K562 (cell line): Measurements from ENCODE around the gene FAM186B. TPM values are rescaled to one million over a fixed set of nuclear protein-coding genes. Genes with fewer than 3 reads are reported as not detected.

Source experiments
- ATAC-seq: fragments of 200-7000 bp; cut with Tn5 transposase; 3 replicates; pipeline ENCODE4 v1.9.1; 2020; ENCODE audit warnings: moderate library complexity
- BruUV-seq: library from RNA; stranded (reverse); fragments of 400-500 nt; replicated peaks from 2 replicates; lab custom pipeline; 2021; lab: Mats Ljungman, UMichigan
- CTCF ChIA-PET: fragments of 300-600 bp; formaldehyde crosslinking; extraction: SDS; loops from one replicate; lab custom pipeline; 2021; ENCODE audit warnings: low intra/inter-chr PET ratio; lab: Yijun Ruan, JAX
- POLR2A ChIA-PET: fragments of 300-600, 350-650 bp; sonication (Branson Sonifier 250); formaldehyde crosslinking; extraction: SDS; loops from one replicate; lab custom pipeline; 2021; ENCODE audit warnings: antibody characterized with exemption, inconsistent platforms; lab: Yijun Ruan, JAX
- DNase-seq, 4 experiments: peaks; one replicate each; pipeline versions ENCODE4 v3.0.0 to v3.0.0-alpha.2; 2011 to 2018; ENCODE audit warnings: low spot score in 3 of 4, mixed read lengths in 3 of 4; ENCODE audit errors: extremely low read depth in 1 of 4
- FAIRE-seq: peaks from 2 replicates; lab custom pipeline; 2011; peaks lifted over from hg19 to GRCh38; lab: Jason Lieb, UNC
- H2AFZ ChIP-seq: 2 replicates; pipeline ENCODE4 v1.6.0; 2011; ENCODE audit warnings: low read depth, low read length, control low read depth, inconsistent platforms
- H3K27ac ChIP-seq: fragments of 200-600 bp; 3 replicates; pipeline ENCODE4 v1.8.0; 2011; ENCODE audit warnings: low read depth, mild to moderate bottlenecking, control low read depth, inconsistent platforms, low read length, moderate library complexity, mixed read lengths; ENCODE audit errors: extremely low read depth
- H3K27me3 ChIP-seq, 2 experiments: fragments of 300-600 bp in 1 of 2; 2 replicates in 1 of 2; 3 replicates in 1 of 2; pipeline versions ENCODE4 v1.6.0 to v1.8.0; 2011; ENCODE audit warnings: inconsistent platforms in 2 of 2, low read length in 2 of 2, mild to moderate bottlenecking in 1 of 2, mixed read lengths in 1 of 2, moderate library complexity in 1 of 2; ENCODE audit not compliant: control insufficient read depth in 2 of 2, insufficient read depth in 2 of 2
- H3K36me3 ChIP-seq: fragments of 300-600 bp; 3 replicates; pipeline ENCODE4 v1.8.0; 2011; ENCODE audit warnings: mild to moderate bottlenecking, low read length, inconsistent platforms; ENCODE audit not compliant: control insufficient read depth, insufficient read depth
- H3K4me1 ChIP-seq, 2 experiments: fragments of 200-600 bp in 1 of 2; replicated peaks in 1 of 2; 2 replicates in 1 of 2; 3 replicates in 1 of 2; pipeline versions ENCODE4 v1.5.1 to v1.8.0; 2011; ENCODE audit warnings: inconsistent platforms in 2 of 2, low read length in 2 of 2, mild to moderate bottlenecking in 1 of 2, mixed read lengths in 1 of 2, moderate library complexity in 1 of 2; ENCODE audit not compliant: control insufficient read depth in 2 of 2, insufficient read depth in 2 of 2
- H3K4me2 ChIP-seq: 2 replicates; pipeline ENCODE4 v1.6.1; 2011; ENCODE audit warnings: low read length, control low read depth, inconsistent platforms, mixed read lengths; ENCODE audit not compliant: insufficient read depth
- H3K4me3 ChIP-seq: fragments of 200-600 bp; sonication (generic), shearing (Covaris generic); 2 replicates; pipeline ENCODE4 v1.5.1; 2016; ENCODE audit warnings: control low read depth, inconsistent platforms
- H3K79me2 ChIP-seq: fragments of 200-600 bp; 3 replicates; pipeline ENCODE4 v1.8.0; 2011; ENCODE audit warnings: low read length, inconsistent platforms; ENCODE audit not compliant: control insufficient read depth, insufficient read depth
- H3K9ac ChIP-seq, 2 experiments: 2 replicates each; pipeline versions ENCODE4 v1.6.0 to v1.6.1; 2011; ENCODE audit warnings: low read depth in 2 of 2, low read length in 2 of 2, control low read depth in 1 of 2, inconsistent platforms in 1 of 2, mild to moderate bottlenecking in 1 of 2, mixed read lengths in 1 of 2; ENCODE audit not compliant: insufficient read depth in 1 of 2
- H3K9me1 ChIP-seq: one replicate; pipeline ENCODE4 v1.6.0; 2011; ENCODE audit warnings: inconsistent platforms, mild to moderate bottlenecking, low read length, moderate library complexity; ENCODE audit not compliant: control insufficient read depth, insufficient read depth
- H3K9me3 ChIP-seq: replicated peaks from 2 replicates; pipeline ENCODE4 v1.5.1; 2011; ENCODE audit warnings: low read depth, low read length, inconsistent platforms; ENCODE audit not compliant: control insufficient read depth, insufficient read depth
- H4K20me1 ChIP-seq: replicated peaks from 2 replicates; pipeline ENCODE4 v1.6.1; 2011; ENCODE audit warnings: low read length, inconsistent platforms, mixed read lengths; ENCODE audit not compliant: control insufficient read depth, insufficient read depth
- BRF1 ChIP-seq: IDR thresholded peaks from 3 replicates; pipeline ENCODE4 v1.6.1; 2011; ENCODE audit warnings: borderline replicate concordance, mild to moderate bottlenecking; ENCODE audit not compliant: insufficient read length; ENCODE audit errors: extremely low read depth
- CBX5 ChIP-seq: IDR thresholded peaks from 2 replicates; pipeline ENCODE4 v1.6.1; 2014; ENCODE audit warnings: low read depth, borderline replicate concordance
- CREB3L1 ChIP-seq: fragments of 450-650 bp; IDR thresholded peaks from 2 replicates; pipeline ENCODE4 v1.6.1; 2014; ENCODE audit warnings: low read depth, mild to moderate bottlenecking, moderate library complexity, borderline replicate concordance
- DPF2 ChIP-seq: fragments of 450-650 bp; IDR thresholded peaks from 2 replicates; pipeline ENCODE4 v1.6.1; 2016
- FOXO4 ChIP-seq: fragments of 450-650 bp; formaldehyde crosslinking; IDR thresholded peaks from 2 replicates; pipeline ENCODE4 v1.4.0; 2020; ENCODE audit warnings: mild to moderate bottlenecking, moderate library complexity
- HOXB6 ChIP-seq: fragments of 250-450 bp; sonication (Bioruptor Pico); IDR thresholded peaks from 2 replicates; pipeline ENCODE4 v1.5.1; 2022; ENCODE audit warnings: mild to moderate bottlenecking, borderline replicate concordance
- KAT2B ChIP-seq: IDR thresholded peaks from one replicate; pipeline ENCODE4 v1.6.1; 2012; ENCODE audit warnings: low read depth, mild to moderate bottlenecking, control low read depth, inconsistent platforms, low read length, moderate library complexity
- LEF1 ChIP-seq: fragments of 450-650 bp; IDR thresholded peaks from 2 replicates; pipeline ENCODE4 v1.6.1; 2016; ENCODE audit warnings: mild to moderate bottlenecking
- MAFG ChIP-seq: fragments of 450-650 bp; conservative IDR thresholded peaks from 2 replicates; pipeline ENCODE4 v1.6.1; 2016; ENCODE audit warnings: missing genetic modification characterization, missing compliant biosample characterization
- PCBP1 ChIP-seq: fragments of 200-400 bp; formaldehyde crosslinking; IDR thresholded peaks from 2 replicates; pipeline ENCODE4 v1.6.1; 2018; ENCODE audit warnings: mild to moderate bottlenecking, low read depth, low read length; ENCODE audit not compliant: poor library complexity, severe bottlenecking
- POLR2A ChIP-seq: fragments of 450-650 bp; conservative IDR thresholded peaks from 2 replicates; pipeline ENCODE4 v1.6.1; 2016
- TRIM24 ChIP-seq, 2 experiments: fragments of 450-650 bp; IDR thresholded peaks; 2 replicates each; pipeline ENCODE4 v1.6.1; 2016
- ZBTB17 ChIP-seq: fragments of 450-650 bp; formaldehyde crosslinking; IDR thresholded peaks from 2 replicates; pipeline ENCODE4 v1.4.0; 2020; ENCODE audit warnings: mild to moderate bottlenecking
- ZNF277 ChIP-seq: fragments of 250-450 bp; sonication (Bioruptor Pico); IDR thresholded peaks from 2 replicates; pipeline ENCODE4 v1.8.0; 2022; ENCODE audit warnings: inconsistent platforms, mild to moderate bottlenecking, moderate library complexity, borderline replicate concordance
- ZNF778 ChIP-seq: fragments of 450-650 bp; formaldehyde crosslinking; IDR thresholded peaks from 2 replicates; pipeline ENCODE4 v1.4.0; 2020; ENCODE audit warnings: mild to moderate bottlenecking, moderate library complexity
- WGBS: fragments of 100-300 bp; shearing (Covaris generic); methylation state at CpG from one replicate; pipeline ENCODE4 v1.1.6; 2016; ENCODE audit warnings: low coverage, mixed read lengths; ENCODE audit not compliant: insufficient coverage; ENCODE audit errors: missing lambda C conversion rate; 5-methylcytosine and 5-hydroxymethylcytosine counted together
- in situ Hi-C: fragments of 300-500 bp; cut with MboI; formaldehyde crosslinking; loops from 4 replicates; pipeline ENCODE4 v1.15.0; 2018; ENCODE audit warnings: inconsistent platforms, mixed read lengths
- intact Hi-C: fragments of 100-400 bp; cut with micrococcal nuclease; formaldehyde crosslinking; loops from 2 replicates; pipeline ENCODE4 v1.14.2; 2022
- polyA plus RNA-seq, 8 experiments: library from polyadenylated mRNA; depleted of rRNA in 4 of 8; stranded (reverse) in 5 of 8; unstranded in 3 of 8; fragments of >200 nt; fragmentation: Nextera tagmentation in 2 of 8; fragmentation: Illumina TruSeq in 1 of 8; extraction: Ambion mirVana in 2 of 8; extraction: Trizol in 1 of 8; gene quantifications; 2 replicates each; pipeline versions ENCODE4 v1.2.1 to v1.2.3, GENCODE V29; 2011 to 2014; ENCODE audit warnings: inconsistent platforms in 1 of 8, missing spikeins in 1 of 8
- total RNA-seq, 7 experiments: library from RNA; depleted of rRNA in 6 of 7; stranded (reverse); fragments of >200 nt in 6 of 7; fragmentation: Illumina TruSeq in 2 of 7; extraction: Trizol in 2 of 7; gene quantifications; 2 replicates each; pipeline versions ENCODE4 v1.2.1 to v1.2.3, GENCODE V29; 2011 to 2021; ENCODE audit warnings: low replicate concordance in 1 of 7
- TF ChIP-seq, protein P1 (sequence below): fragments of 450-650 bp; formaldehyde crosslinking; IDR thresholded peaks from 2 replicates; pipeline ENCODE4 v1.4.0; 2020; ENCODE audit warnings: mild to moderate bottlenecking

FAM186B gene
- total and polyA plus RNA-seq, 9 of the 15 experiments (the other 6 are each of a cell fraction or from before 2014, with no cell fraction given), result 0.07 to 0.42 (median 0.15) TPM

GRCh38 chr12:49547090-49547690, 58.2 kb downstream of the FAM186B start:
- no peak for FAIRE-seq
- BruUV-seq, result no TSS peak
- no peaks in the 10 kb centered on the region for H4K20me1 ChIP-seq
- H3K9me1 ChIP-seq, result peaks cover 3% of the 10 kb centered on the region
- no peaks in the 10 kb centered on the region for H3K36me3 ChIP-seq
- ATAC-seq, result no peak
- DNase-seq, result no peak
- peaks cover 0 to 22% of the 10 kb centered on the region in 2 experiments; a peak in 2 of 5 replicates for H3K4me1 ChIP-seq
- H3K4me3 ChIP-seq, result no peak overlapping the region
- in situ Hi-C loops (no loop called here), intact Hi-C loops (no loop called here)
- H3K9me3 ChIP-seq, result no peaks in the 10 kb centered on the region
- WGBS, result 1% methylated on average over 7 of the region's 7 CpGs
- ChIA-PET CTCF (no interaction called here), POLR2A (interaction anchor here (1.1 kb wide), 1 partner anchor 16 kb away, joined by 3 read pairs; no protein-coding TSS in a partner anchor)
- H3K27ac ChIP-seq, result no peak overlapping the region
- peaks cover 13 to 48% of the 10 kb centered on the region in 2 experiments; a peak in 4 of 5 replicates for H3K27me3 ChIP-seq
- H3K79me2 ChIP-seq, result no peaks in the 10 kb centered on the region
- H3K4me2 ChIP-seq, result no peak overlapping the region
- H3K9ac ChIP-seq, result no peak overlapping the region
- H2AFZ ChIP-seq, result no peak overlapping the region
- TF ChIP-seq DPF2, result no peak
- TF ChIP-seq ZNF277 (CRISPR knock-in tag), result no peak
- no peak for TF ChIP-seq HOXB6
- TF ChIP-seq KAT2B, result no peak
- TF ChIP-seq POLR2A, result no peak
- no peak for TF ChIP-seq MAFG
- TF ChIP-seq CREB3L1, result no peak
- TF ChIP-seq ZNF778 (CRISPR knock-in tag), result no peak
- no peak for TF ChIP-seq FOXO4 (CRISPR knock-in tag)
- no peak for TF ChIP-seq BRF1
- no peak for TF ChIP-seq ZBTB17
- no peak for TF ChIP-seq TRIM24 (IDR thresholded peaks at IDR 0.05)
- TF ChIP-seq PCBP1, result no peak
- TF ChIP-seq CBX5, result no peak
- TF ChIP-seq, protein P1, sequence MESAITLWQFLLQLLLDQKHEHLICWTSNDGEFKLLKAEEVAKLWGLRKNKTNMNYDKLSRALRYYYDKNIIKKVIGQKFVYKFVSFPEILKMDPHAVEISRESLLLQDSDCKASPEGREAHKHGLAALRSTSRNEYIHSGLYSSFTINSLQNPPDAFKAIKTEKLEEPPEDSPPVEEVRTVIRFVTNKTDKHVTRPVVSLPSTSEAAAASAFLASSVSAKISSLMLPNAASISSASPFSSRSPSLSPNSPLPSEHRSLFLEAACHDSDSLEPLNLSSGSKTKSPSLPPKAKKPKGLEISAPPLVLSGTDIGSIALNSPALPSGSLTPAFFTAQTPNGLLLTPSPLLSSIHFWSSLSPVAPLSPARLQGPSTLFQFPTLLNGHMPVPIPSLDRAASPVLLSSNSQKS, result no peak
- no peak for TF ChIP-seq LEF1
